Measurements from ENCODE around the gene CHCHD10.

DNA sequence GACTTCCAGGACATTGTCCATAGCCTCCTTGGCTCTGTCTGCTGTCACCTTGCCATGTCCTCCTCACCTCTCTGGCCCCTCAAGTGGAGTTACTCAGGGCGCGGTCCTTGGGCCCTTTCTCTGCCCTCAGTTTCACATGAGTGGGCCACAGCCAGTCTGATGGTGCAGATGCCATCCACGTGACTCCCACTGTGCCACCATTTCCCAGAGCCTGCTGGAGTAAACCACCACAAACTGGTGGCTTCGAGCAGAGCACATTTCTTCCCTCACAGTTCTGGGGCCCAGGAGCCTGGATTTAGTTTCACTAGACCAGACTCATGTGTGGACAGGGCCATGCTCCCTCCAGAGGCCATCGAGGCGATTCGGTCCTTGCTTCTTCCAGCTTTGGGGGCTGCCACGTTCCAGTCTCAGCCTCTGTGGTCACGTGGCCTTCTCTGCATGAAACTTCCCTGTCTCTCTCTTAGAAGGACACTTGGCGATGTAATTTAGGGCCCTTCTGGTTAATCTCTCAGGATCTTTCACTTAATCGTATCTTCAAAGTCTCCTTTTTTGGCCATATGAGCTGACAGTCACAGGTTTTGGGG lies 33.6 kb upstream of the CHCHD10 start:
- TF ChIP-seq, protein P1, sequence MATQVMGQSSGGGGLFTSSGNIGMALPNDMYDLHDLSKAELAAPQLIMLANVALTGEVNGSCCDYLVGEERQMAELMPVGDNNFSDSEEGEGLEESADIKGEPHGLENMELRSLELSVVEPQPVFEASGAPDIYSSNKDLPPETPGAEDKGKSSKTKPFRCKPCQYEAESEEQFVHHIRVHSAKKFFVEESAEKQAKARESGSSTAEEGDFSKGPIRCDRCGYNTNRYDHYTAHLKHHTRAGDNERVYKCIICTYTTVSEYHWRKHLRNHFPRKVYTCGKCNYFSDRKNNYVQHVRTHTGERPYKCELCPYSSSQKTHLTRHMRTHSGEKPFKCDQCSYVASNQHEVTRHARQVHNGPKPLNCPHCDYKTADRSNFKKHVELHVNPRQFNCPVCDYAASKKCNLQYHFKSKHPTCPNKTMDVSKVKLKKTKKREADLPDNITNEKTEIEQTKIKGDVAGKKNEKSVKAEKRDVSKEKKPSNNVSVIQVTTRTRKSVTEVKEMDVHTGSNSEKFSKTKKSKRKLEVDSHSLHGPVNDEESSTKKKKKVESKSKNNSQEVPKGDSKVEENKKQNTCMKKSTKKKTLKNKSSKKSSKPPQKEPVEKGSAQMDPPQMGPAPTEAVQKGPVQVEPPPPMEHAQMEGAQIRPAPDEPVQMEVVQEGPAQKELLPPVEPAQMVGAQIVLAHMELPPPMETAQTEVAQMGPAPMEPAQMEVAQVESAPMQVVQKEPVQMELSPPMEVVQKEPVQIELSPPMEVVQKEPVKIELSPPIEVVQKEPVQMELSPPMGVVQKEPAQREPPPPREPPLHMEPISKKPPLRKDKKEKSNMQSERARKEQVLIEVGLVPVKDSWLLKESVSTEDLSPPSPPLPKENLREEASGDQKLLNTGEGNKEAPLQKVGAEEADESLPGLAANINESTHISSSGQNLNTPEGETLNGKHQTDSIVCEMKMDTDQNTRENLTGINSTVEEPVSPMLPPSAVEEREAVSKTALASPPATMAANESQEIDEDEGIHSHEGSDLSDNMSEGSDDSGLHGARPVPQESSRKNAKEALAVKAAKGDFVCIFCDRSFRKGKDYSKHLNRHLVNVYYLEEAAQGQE (IDR thresholded peaks at IDR 0.05; ENCODE audit: low read depth), result no peak
- TF ChIP-seq TAF1 (IDR thresholded peaks at IDR 0.05; ENCODE audit: low read depth) (no peak), RAD21 (IDR thresholded peaks at IDR 0.05; ENCODE audit: low read depth) (no peak), EP300 (IDR thresholded peaks at IDR 0.05; ENCODE audit: borderline replicate concordance) (no peak), FOXM1 (IDR thresholded peaks at IDR 0.05; ENCODE audit: borderline replicate concordance, low read depth) (no peak), CREB1 (IDR thresholded peaks at IDR 0.05; ENCODE audit: low read depth) (no peak), EGR1 (IDR thresholded peaks at IDR 0.05) (no peak), CEBPB (IDR thresholded peaks at IDR 0.05) (no peak), ZBTB7A (IDR thresholded peaks at IDR 0.05; ENCODE audit: low read depth) (no peak)
- TF ChIP-seq, protein P2, sequence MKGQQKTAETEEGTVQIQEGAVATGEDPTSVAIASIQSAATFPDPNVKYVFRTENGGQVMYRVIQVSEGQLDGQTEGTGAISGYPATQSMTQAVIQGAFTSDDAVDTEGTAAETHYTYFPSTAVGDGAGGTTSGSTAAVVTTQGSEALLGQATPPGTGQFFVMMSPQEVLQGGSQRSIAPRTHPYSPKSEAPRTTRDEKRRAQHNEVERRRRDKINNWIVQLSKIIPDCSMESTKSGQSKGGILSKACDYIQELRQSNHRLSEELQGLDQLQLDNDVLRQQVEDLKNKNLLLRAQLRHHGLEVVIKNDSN (IDR thresholded peaks at IDR 0.05), result no peak
